22Rv1 (cell line): ENCODE results near the gene CD34.

Experiments used
- ZFX ChIP-seq: fragments of 450-650 bp; IDR thresholded peaks from 2 replicates; pipeline ENCODE4 v1.6.1; 2017; ENCODE audit warnings: antibody characterized with exemption, borderline replicate concordance
- TF ChIP-seq, protein P1 (sequence below): fragments of 450-650 bp; IDR thresholded peaks from 2 replicates; pipeline ENCODE4 v1.5.1; 2017; ENCODE audit warnings: mild to moderate bottlenecking

DNA sequence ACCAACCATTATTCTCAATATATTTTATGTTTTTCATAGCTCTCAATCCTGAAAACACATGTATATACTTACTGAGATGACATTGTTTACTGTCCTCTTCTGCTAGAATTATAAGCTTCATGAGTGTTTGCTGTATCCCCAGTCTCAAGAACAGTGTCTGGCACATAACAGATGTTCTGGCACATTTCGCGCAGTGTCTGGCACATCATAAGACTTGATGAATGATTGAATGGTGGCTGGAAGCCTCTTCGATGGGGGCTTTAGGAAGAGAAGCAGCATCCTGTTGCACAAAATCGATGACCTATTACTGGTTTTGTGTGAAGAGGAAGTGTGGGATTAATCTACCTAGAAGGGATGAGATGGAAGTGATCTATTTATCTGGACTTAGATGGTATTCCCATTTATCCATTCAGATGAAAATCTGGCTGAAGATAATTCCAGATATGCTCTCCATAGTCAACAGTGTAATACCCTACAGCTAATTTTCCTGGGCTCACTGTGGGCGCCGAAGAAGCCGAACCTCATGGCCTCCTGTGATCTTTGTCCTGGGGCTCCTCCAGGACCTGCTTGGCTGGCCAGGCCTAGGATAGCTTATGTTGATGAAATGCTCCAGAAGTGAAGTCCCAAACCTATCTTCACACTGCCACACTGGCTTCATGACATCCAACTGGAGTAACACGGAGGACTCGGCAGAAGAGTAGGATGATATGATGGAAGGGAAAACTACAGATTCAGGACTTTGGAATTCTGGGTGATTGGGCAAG lies 26.5 kb downstream of the CD34 start:
- TF ChIP-seq, protein P1, sequence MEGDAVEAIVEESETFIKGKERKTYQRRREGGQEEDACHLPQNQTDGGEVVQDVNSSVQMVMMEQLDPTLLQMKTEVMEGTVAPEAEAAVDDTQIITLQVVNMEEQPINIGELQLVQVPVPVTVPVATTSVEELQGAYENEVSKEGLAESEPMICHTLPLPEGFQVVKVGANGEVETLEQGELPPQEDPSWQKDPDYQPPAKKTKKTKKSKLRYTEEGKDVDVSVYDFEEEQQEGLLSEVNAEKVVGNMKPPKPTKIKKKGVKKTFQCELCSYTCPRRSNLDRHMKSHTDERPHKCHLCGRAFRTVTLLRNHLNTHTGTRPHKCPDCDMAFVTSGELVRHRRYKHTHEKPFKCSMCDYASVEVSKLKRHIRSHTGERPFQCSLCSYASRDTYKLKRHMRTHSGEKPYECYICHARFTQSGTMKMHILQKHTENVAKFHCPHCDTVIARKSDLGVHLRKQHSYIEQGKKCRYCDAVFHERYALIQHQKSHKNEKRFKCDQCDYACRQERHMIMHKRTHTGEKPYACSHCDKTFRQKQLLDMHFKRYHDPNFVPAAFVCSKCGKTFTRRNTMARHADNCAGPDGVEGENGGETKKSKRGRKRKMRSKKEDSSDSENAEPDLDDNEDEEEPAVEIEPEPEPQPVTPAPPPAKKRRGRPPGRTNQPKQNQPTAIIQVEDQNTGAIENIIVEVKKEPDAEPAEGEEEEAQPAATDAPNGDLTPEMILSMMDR, result no peak
- TF ChIP-seq ZFX, result no peak
